Astrocyte (in vitro differentiated cells and primary cell): ENCODE data around the gene OR7G1.

ENCODE experiments used
- EZH2 ChIP-seq: IDR thresholded peaks from 2 replicates; pipeline ENCODE4 v1.6.1; 2012; ENCODE audit warnings: mild to moderate bottlenecking, low read length, inconsistent platforms; ENCODE audit not compliant: insufficient read depth
- TF ChIP-seq, protein P1 (sequence below): IDR thresholded peaks from 2 replicates; pipeline ENCODE4 v1.5.1; 2011; ENCODE audit warnings: low read depth, mild to moderate bottlenecking, inconsistent platforms, low read length, moderate library complexity; ENCODE audit not compliant: insufficient read depth

DNA sequence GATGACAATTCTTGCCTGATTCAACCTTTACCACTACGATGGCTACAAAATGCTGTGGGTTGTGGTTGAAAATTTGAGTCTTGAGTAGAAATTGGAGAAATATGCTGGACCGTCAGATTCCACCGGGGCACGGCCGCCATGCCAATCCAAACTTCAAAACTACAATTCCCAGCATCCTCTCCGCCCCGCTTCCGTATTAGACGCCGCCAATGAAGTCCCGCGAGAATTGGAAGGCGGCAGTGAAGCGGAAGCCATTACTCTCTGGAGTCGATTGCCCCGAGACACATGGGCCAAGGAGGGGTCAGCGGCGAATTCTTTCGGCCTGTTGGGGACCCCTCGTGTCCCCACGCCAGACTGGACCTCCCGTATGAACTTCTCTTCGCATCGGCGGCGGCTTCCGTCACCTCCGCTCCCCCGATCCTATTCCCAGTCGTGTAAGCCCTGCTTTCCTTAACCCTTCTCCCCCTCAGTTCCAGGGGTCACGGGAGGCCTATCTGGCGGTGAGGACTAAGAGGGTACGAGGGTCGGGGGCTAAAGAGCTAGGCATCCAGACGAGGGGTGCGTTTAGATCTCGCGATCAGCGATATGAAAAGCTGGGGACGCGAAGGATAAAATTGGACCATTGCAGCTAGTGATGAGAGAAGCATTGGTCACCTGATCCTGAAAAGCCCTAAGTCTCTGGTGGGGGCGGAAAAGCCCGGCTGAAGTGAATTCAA is 24.8 kb upstream of the OR7G1 start, which contains the start of gene ZNF317:
- TF ChIP-seq, protein P1, sequence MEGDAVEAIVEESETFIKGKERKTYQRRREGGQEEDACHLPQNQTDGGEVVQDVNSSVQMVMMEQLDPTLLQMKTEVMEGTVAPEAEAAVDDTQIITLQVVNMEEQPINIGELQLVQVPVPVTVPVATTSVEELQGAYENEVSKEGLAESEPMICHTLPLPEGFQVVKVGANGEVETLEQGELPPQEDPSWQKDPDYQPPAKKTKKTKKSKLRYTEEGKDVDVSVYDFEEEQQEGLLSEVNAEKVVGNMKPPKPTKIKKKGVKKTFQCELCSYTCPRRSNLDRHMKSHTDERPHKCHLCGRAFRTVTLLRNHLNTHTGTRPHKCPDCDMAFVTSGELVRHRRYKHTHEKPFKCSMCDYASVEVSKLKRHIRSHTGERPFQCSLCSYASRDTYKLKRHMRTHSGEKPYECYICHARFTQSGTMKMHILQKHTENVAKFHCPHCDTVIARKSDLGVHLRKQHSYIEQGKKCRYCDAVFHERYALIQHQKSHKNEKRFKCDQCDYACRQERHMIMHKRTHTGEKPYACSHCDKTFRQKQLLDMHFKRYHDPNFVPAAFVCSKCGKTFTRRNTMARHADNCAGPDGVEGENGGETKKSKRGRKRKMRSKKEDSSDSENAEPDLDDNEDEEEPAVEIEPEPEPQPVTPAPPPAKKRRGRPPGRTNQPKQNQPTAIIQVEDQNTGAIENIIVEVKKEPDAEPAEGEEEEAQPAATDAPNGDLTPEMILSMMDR: no peak
- no peak for TF ChIP-seq EZH2
